Gastroesophageal sphincter (tissue), 4 donors: Measurements from ENCODE around the gene NADK. TPM values are rescaled to one million over a fixed set of nuclear protein-coding genes. Genes with fewer than 3 reads are reported as not detected.
A peak's percentile ranks its signal among the peaks of the same experiment; 100 is the strongest.

Source experiments
- ATAC-seq: fragments of 150-250 bp; one replicate; pipeline ENCODE4 v1.9.1; 2016; ENCODE audit warnings: mild to moderate bottlenecking, moderate library complexity
- H3K27ac ChIP-seq, 4 donors: fragments of 200-600 bp; sonication (generic) in 3 of 4; 1 replicate in 3 of 4; 2 replicates in 1 of 4; pipeline ENCODE4 v1.5.1; 2016 to 2019
- H3K27me3 ChIP-seq: fragments of 200-600 bp; sonication (generic); one replicate; pipeline ENCODE4 v1.5.1; 2019
- H3K36me3 ChIP-seq, 2 donors: fragments of 200-600 bp; sonication (generic); one replicate each; pipeline ENCODE4 v1.5.1; 2019; ENCODE audit warnings: control low read depth in 1 of 2
- H3K4me1 ChIP-seq, 3 donors: fragments of 200-600 bp; sonication (generic); 1 replicate in 2 of 3; 2 replicates in 1 of 3; pipeline ENCODE4 v1.5.1; 2016 to 2019; ENCODE audit warnings: control low read depth in 2 of 3
- H3K4me3 ChIP-seq, 2 donors: fragments of 200-600 bp; sonication (generic); one replicate each; pipeline ENCODE4 v1.5.1; 2019; ENCODE audit warnings: mild to moderate bottlenecking in 1 of 2, moderate library complexity in 1 of 2
- H3K9me3 ChIP-seq, 3 donors: fragments of 200-600 bp; sonication (generic); one replicate each; pipeline ENCODE4 v1.5.1; 2017 to 2019; ENCODE audit warnings: control low read depth in 2 of 3
- EP300 ChIP-seq: sonication (generic); formaldehyde crosslinking; IDR thresholded peaks from one replicate; pipeline ENCODE4 v1.6.1; 2017; ENCODE audit warnings: antibody characterized with exemption, mild to moderate bottlenecking
- POLR2A ChIP-seq, 2 donors: fragments of 450-650 bp; IDR thresholded peaks; one replicate each; pipeline ENCODE4 v1.6.1; 2017; ENCODE audit warnings: antibody characterized with exemption in 2 of 2, mild to moderate bottlenecking in 2 of 2, moderate library complexity in 1 of 2
- POLR2AphosphoS5 ChIP-seq: sonication (generic); formaldehyde crosslinking; IDR thresholded peaks from one replicate; pipeline ENCODE4 v1.6.1; 2017; ENCODE audit warnings: antibody characterized with exemption
- WGBS, 2 donors: methylation state at CpG; one replicate each; pipeline ENCODE4 v1.1.5; 2018; ENCODE audit warnings: low coverage in 1 of 2; 5-methylcytosine and 5-hydroxymethylcytosine counted together
- total RNA-seq, 4 donors: library from RNA; depleted of rRNA; stranded (reverse); fragments of >200 nt; gene quantifications; one replicate each; pipeline ENCODE4 v1.1.0, GENCODE V29; 2016
- TF ChIP-seq, protein P1 (sequence below), 4 experiments: fragments of 200-600 bp in 2 of 4; fragments of 450-650 bp in 2 of 4; sonication (generic) in 1 of 4; IDR thresholded peaks; one replicate each; pipeline ENCODE4 v1.5.1; 2017 to 2019; ENCODE audit warnings: antibody characterized with exemption in 4 of 4, mild to moderate bottlenecking in 2 of 4, moderate library complexity in 2 of 4

NADK gene
- total RNA-seq, 4 donors from 2014 or later, result 69.8 to 82.5 (median 73.8) TPM

DNA sequence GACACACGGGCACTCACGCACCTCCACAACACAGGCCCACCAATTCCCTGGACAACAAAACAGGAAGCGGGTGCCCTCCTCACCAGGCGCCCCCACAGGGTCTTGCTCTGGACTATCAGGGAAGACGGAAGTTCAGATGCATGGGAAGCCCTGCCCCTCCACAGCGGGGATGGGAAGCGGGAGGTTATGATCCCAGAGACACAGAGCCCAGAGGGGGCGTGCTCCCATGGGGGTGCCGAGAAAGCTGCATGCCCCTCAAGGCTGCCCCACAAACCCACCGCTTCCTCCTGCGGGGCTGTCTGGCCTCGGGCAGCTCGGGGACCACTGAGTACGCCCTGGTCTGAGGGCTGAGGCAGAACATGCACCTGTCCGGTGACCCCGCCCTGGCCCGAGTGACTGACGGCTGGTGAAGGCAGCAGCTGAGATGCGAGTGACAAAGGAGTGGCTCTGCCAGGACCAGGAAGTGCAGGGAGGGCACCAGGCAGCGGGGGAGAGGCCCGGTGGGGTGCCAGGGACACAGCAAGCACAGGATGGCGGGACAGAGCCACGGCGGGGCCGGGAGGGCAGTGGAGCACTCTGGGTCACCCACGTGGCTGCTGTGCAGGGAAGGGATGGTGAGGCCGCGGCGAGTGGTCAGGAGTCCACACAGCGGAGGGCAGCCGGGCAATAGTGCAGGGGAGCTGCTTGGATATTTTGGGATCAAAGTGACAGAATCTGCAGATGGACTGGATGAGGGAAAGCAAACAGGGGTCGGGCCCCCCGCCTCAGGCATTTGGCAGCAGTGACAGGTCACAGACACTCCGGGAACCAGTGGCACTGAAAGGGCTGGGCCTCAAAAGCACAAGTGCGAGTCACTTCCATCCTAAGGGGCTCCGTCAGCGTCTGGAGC is 18.6 kb downstream of the NADK start:
- H3K4me1 ChIP-seq, result peaks cover 0 to 22% (median 3%) of the 10 kb centered on the region in 3 donors
- 88 to 100% methylated on average over 5 of the region's 37 CpGs for WGBS, 2 donors
- H3K9me3 ChIP-seq, result no peaks in the 10 kb centered on the region
- no peak for ATAC-seq
- no peak for TF ChIP-seq POLR2A (IDR thresholded peaks at IDR 0.05)
- no peak for TF ChIP-seq POLR2AphosphoS5
- TF ChIP-seq, protein P1, sequence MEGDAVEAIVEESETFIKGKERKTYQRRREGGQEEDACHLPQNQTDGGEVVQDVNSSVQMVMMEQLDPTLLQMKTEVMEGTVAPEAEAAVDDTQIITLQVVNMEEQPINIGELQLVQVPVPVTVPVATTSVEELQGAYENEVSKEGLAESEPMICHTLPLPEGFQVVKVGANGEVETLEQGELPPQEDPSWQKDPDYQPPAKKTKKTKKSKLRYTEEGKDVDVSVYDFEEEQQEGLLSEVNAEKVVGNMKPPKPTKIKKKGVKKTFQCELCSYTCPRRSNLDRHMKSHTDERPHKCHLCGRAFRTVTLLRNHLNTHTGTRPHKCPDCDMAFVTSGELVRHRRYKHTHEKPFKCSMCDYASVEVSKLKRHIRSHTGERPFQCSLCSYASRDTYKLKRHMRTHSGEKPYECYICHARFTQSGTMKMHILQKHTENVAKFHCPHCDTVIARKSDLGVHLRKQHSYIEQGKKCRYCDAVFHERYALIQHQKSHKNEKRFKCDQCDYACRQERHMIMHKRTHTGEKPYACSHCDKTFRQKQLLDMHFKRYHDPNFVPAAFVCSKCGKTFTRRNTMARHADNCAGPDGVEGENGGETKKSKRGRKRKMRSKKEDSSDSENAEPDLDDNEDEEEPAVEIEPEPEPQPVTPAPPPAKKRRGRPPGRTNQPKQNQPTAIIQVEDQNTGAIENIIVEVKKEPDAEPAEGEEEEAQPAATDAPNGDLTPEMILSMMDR (IDR thresholded peaks at IDR 0.05), result no peak
- H3K27me3 ChIP-seq, result no peaks in the 10 kb centered on the region
- H3K27ac ChIP-seq, result peak overlapping the region in 2 of 4 donors; percentile 5 to 8
- H3K4me3 ChIP-seq, result no peak overlapping the region
- H3K36me3 ChIP-seq, result peaks cover 0 to 100% of the 10 kb centered on the region in 2 donors

DNA sequence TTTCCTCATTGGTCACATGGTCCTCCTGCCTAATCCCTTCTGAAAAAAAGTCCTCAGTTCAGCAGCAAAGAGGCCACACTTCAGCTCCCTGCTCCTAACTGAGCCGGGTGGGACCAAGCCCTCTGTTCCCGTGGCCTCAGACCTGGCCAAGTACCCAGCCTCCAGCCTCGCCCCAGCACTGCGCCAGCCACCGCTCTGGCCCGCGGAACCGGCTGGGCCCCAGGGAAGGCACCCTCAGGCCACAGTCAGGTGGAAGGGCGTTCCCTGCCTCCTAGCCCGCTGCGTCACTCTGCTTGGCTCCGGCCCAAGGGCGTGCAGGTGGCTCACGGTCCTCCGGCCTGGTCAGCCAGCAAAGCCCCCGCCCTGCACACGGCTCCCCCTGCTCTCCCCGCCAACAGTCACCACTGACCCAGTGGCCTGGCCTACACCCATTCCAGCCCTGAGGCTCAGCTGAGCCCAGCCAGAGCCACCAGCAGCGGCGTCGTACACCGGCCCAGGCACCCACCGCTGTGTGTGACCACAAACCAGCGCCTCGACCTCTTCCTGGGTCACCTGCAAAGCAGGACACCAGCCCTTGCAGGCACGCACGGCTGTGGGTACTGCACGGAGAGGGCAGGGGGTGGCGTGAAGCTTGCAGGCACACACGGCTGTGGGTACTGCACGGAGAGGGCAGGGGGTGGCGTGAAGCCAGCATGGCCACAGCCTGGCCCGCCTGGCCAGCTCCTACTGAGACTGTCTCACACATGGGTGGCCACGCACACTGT is 19.4 kb downstream of the NADK start:
- ATAC-seq, result peak; percentile 75
- peak overlapping the region in 2 of 4 donors; percentile 5 to 8 for H3K27ac ChIP-seq
- TF ChIP-seq EP300 (no peak), POLR2A (IDR thresholded peaks at IDR 0.05) (no peak), POLR2AphosphoS5 (no peak)
- TF ChIP-seq, protein P1 (IDR thresholded peaks at IDR 0.05), result no peak
- WGBS, 2 donors, result 65 to 80% methylated on average over 4 to 5 of the region's 34 CpGs
- H3K9me3 ChIP-seq, result no peaks in the 10 kb centered on the region
- H3K36me3 ChIP-seq, result peaks cover 0 to 100% of the 10 kb centered on the region in 2 donors
- H3K4me1 ChIP-seq, result peaks cover 0 to 22% (median 3%) of the 10 kb centered on the region in 3 donors
- no peaks in the 10 kb centered on the region for H3K27me3 ChIP-seq
- no peak overlapping the region for H3K4me3 ChIP-seq

DNA sequence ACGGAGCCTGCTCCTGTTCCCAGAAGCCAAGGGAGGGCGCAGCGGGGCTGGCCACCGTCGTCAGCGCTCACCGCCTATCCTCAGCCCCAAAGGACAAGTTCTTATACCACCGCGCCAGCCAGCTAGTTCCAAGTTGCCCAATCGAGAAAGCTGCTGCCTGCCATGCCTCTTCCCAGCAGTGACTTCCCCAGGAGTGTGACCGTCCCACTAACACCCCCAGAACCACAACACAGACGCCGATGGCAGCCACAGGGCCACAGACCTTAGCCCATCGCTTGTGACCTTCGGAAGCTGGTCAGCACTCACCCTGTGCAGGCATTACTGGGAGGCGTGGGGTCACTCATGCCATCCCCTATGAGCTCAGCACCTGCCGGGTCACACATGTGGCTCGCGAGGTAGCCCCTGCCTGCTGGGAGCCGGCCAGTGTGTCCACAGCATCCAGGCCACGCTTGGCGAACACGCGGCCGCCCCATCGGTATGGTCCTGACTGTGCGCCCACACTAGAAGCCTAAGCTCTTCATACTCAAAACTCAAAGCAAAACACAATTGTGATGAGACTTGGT is 20.1 kb downstream of the NADK start:
- no peak for TF ChIP-seq POLR2A (IDR thresholded peaks at IDR 0.05)
- no peak for TF ChIP-seq POLR2AphosphoS5
- TF ChIP-seq EP300, result no peak
- TF ChIP-seq, protein P1 (IDR thresholded peaks at IDR 0.05), result no peak
- Histone ChIP-seq H3K36me3 (peaks cover 0 to 100% of the 10 kb centered on the region in 2 donors), H3K27ac (peak overlapping the region in 1 of 4 donors; percentile 5)

DNA sequence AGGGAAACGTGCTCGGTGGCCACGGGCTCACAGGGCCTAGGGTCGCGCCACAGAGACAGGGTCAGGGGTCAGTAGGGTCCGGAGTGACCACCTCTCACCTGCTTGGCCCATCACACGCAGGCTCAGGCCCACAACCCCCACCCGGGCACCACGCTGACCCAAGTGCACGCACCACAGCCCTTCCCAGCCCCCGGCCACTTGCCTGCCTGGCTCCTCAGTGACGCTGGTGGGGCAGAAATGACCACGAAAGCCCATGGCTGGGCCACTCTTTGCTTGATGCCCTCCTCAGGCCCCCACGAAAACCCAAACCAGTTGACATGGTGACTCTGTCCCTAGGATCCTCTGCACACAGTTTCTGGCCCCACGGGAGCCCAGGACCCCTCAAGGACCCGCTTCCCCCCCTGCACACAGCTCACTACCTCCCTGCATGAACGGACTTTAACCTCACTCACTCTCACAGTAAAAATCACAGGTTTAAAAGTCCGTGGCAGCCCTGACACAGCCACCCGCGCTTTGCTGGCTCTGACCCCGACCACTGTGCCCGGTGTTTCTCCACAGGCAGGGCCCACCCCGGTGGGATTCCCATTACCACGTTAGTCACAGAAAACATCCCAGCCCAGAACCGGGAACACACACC is 20.7 kb downstream of the NADK start:
- Histone ChIP-seq H3K27ac (no peak overlapping the region), H3K9me3 (no peaks in the 10 kb centered on the region), H3K27me3 (no peaks in the 10 kb centered on the region), H3K36me3 (peaks cover 0 to 100% of the 10 kb centered on the region in 2 donors), H3K4me1 (peaks cover 0 to 22% (median 3%) of the 10 kb centered on the region in 3 donors), H3K4me3 (no peak overlapping the region)
- 87% methylated on average over 3 of the region's 25 CpGs; no CpG with 5 or more reads in 1 of the 2 donors for WGBS, 2 donors
- TF ChIP-seq, protein P1 (IDR thresholded peaks at IDR 0.05), result no peak
- TF ChIP-seq POLR2A (IDR thresholded peaks at IDR 0.05) (no peak), POLR2AphosphoS5 (no peak), EP300 (no peak)
- ATAC-seq, result no peak

More for the DNA sequence above, 20.1 kb downstream of the NADK start:
- ATAC-seq, result no peak
- Histone ChIP-seq H3K27me3 (no peaks in the 10 kb centered on the region), H3K4me1 (peaks cover 0 to 22% (median 3%) of the 10 kb centered on the region in 3 donors), H3K4me3 (no peak overlapping the region), H3K9me3 (no peaks in the 10 kb centered on the region)
- 83% methylated on average over 1 of the region's 27 CpGs; no CpG with 5 or more reads in 1 of the 2 donors for WGBS, 2 donors
